ENCODE results near the gene PCNP. TPM values are rescaled to one million over a fixed set of nuclear protein-coding genes. Genes with fewer than 3 reads are reported as not detected.
"Not testable (repeated sequence)": the region's sequence is repeated elsewhere in the genome, so short reads cannot be mapped to it uniquely, and the experiment has no call there.

Gene PCNP
- total and polyA plus RNA-seq, 2 experiments from 2014 or later, result 91.2 to 178 TPM

GRCh38 chr3:101535221-101535620 is 38.8 kb upstream of the PCNP start:
- no peak overlapping the region for H2AFZ ChIP-seq
- H4K20me1 ChIP-seq (ENCODE audit: insufficient read depth), result no peaks in the 10 kb centered on the region
- H3K4me3 ChIP-seq, result no peak overlapping the region
- no peak for DNase-seq
- H3K27me3 ChIP-seq (replicated peaks; ENCODE audit: insufficient read depth), result peaks cover 5% of the 10 kb centered on the region
- no peaks in the 10 kb centered on the region for H3K9me3 ChIP-seq (ENCODE audit: low read depth)
- in situ Hi-C loops (cut with MboI), result no loop called here
- no peak overlapping the region for H3K9ac ChIP-seq
- no peaks in the 10 kb centered on the region for H3K4me1 ChIP-seq (ENCODE audit: insufficient read depth)
- H3K27ac ChIP-seq, result no peak overlapping the region
- no peaks in the 10 kb centered on the region for H3K36me3 ChIP-seq (ENCODE audit: low read depth)
- WGBS, 2 experiments (ENCODE audit: low coverage in 1 of 2, low lambda C conversion rate in 2 of 2, missing lambda C conversion rate in 2 of 2), result 55% methylated on average over 5 of the region's 5 CpGs
- no peaks in the 10 kb centered on the region for H3F3A ChIP-seq (ENCODE audit: insufficient read depth)
- H3K4me2 ChIP-seq (ENCODE audit: unreplicated experiment), result no peak overlapping the region
- no peaks in the 10 kb centered on the region for H3K9me2 ChIP-seq (ENCODE audit: insufficient read depth)
- TF ChIP-seq EZH2phosphoT487 (IDR thresholded peaks at IDR 0.05; ENCODE audit: insufficient read depth, low read depth) (no peak), EZH2 (IDR thresholded peaks at IDR 0.05; ENCODE audit: insufficient read depth, poor library complexity, severe bottlenecking) (no peak)
- H3K79me2 ChIP-seq (ENCODE audit: insufficient read depth), result no peaks in the 10 kb centered on the region

- TF ChIP-seq EZH2phosphoT487 (IDR thresholded peaks at IDR 0.05; ENCODE audit: insufficient read depth, low read depth) (no peak), EZH2 (IDR thresholded peaks at IDR 0.05; ENCODE audit: insufficient read depth, poor library complexity, severe bottlenecking) (no peak)
- Histone ChIP-seq H3F3A (ENCODE audit: insufficient read depth) (no peaks in the 10 kb centered on the region), H3K9ac (no peak overlapping the region), H4K20me1 (ENCODE audit: insufficient read depth) (no peaks in the 10 kb centered on the region), H3K27me3 (replicated peaks; ENCODE audit: insufficient read depth) (peaks cover 5% of the 10 kb centered on the region), H3K4me3 (no peak overlapping the region), H3K9me3 (ENCODE audit: low read depth) (no peaks in the 10 kb centered on the region), H3K27ac (no peak overlapping the region), H2AFZ (no peak overlapping the region), H3K9me2 (ENCODE audit: insufficient read depth) (no peaks in the 10 kb centered on the region), H3K79me2 (ENCODE audit: insufficient read depth) (no peaks in the 10 kb centered on the region), H3K4me2 (ENCODE audit: unreplicated experiment) (no peak overlapping the region), H3K4me1 (ENCODE audit: insufficient read depth) (no peaks in the 10 kb centered on the region), H3K36me3 (ENCODE audit: low read depth) (no peaks in the 10 kb centered on the region)
- no peak for DNase-seq
- in situ Hi-C loops (cut with MboI), result no loop called here
- 42 to 50% methylated on average over 1 of the region's 1 CpG for WGBS, 2 experiments (ENCODE audit: low coverage in 1 of 2, low lambda C conversion rate in 2 of 2, missing lambda C conversion rate in 2 of 2)
These were observed 37.7 kb upstream of the PCNP start for GRCh38 chr3:101536266-101536665.

GRCh38 chr3:101536955-101537354 is 37.0 kb upstream of the PCNP start:
- H3K79me2 ChIP-seq (ENCODE audit: insufficient read depth); H3K9me2 ChIP-seq (ENCODE audit: insufficient read depth); H3K9me3 ChIP-seq (ENCODE audit: low read depth); H3K4me2 ChIP-seq (ENCODE audit: unreplicated experiment); in situ Hi-C loops (cut with MboI); H3K27me3 ChIP-seq (replicated peaks; ENCODE audit: insufficient read depth); H2AFZ ChIP-seq; H3K27ac ChIP-seq; H4K20me1 ChIP-seq (ENCODE audit: insufficient read depth); H3K4me3 ChIP-seq; DNase-seq; H3K9ac ChIP-seq; H3K36me3 ChIP-seq (ENCODE audit: low read depth); H3F3A ChIP-seq (ENCODE audit: insufficient read depth); H3K4me1 ChIP-seq (ENCODE audit: insufficient read depth): not testable (repeated sequence)
- 74 to 79% methylated on average over 1 of the region's 1 CpG for WGBS, 2 experiments (ENCODE audit: low coverage in 1 of 2, low lambda C conversion rate in 2 of 2, missing lambda C conversion rate in 2 of 2)

GRCh38 chr3:101542957-101543356 is 31.0 kb upstream of the PCNP start:
- Histone ChIP-seq H2AFZ (no peak overlapping the region), H3K79me2 (ENCODE audit: insufficient read depth) (no peaks in the 10 kb centered on the region), H3K4me3 (no peak overlapping the region), H3K4me1 (ENCODE audit: insufficient read depth) (no peaks in the 10 kb centered on the region), H3F3A (ENCODE audit: insufficient read depth) (no peaks in the 10 kb centered on the region), H3K36me3 (ENCODE audit: low read depth) (no peaks in the 10 kb centered on the region), H4K20me1 (ENCODE audit: insufficient read depth) (no peaks in the 10 kb centered on the region), H3K27ac (no peak overlapping the region), H3K4me2 (ENCODE audit: unreplicated experiment) (no peak overlapping the region), H3K9ac (no peak overlapping the region), H3K9me2 (ENCODE audit: insufficient read depth) (no peaks in the 10 kb centered on the region), H3K27me3 (replicated peaks; ENCODE audit: insufficient read depth) (no peaks in the 10 kb centered on the region; the same call in 1 of the 2 replicates), H3K9me3 (ENCODE audit: low read depth) (no peaks in the 10 kb centered on the region)
- in situ Hi-C loops (cut with MboI), result no loop called here
- no peak for DNase-seq
- no peak for TF ChIP-seq EZH2phosphoT487 (IDR thresholded peaks at IDR 0.05; ENCODE audit: insufficient read depth, low read depth)
- no peak for TF ChIP-seq EZH2 (IDR thresholded peaks at IDR 0.05; ENCODE audit: insufficient read depth, poor library complexity, severe bottlenecking)

DNA sequence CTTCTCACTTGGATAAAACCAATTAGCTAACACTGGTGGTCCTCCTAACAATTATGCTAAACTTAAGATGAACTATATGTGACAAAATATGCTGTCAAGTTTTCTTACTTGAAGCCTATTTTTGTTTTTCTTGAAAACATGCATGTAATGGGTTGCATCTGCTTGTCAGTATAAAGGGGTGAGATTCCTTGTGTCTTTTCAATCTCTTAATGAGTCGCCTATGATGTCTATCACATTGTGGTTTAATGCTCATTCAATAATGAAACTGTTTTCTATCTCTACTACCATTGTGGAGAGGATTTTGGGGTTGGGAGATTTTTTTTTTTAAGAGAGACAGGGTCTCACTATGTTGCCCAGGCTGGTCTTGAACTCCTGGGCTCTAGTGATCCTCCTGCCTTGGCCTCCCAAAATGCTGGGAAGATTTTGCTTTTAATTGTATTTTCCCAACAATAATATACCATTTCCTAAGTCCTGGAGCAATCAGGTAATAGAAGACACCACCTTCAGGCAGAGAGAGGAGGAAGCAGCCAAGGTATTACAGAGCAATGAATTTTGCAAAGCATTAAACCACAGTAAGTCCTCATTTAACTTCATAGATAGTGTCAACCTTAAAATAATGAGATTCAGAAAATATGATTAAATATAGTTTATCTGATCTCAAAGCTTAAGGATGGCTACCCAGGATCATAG is 29.7 kb upstream of the PCNP start:
- Histone ChIP-seq H3K36me3 (ENCODE audit: low read depth) (no peaks in the 10 kb centered on the region), H3K4me1 (ENCODE audit: insufficient read depth) (no peaks in the 10 kb centered on the region), H3F3A (ENCODE audit: insufficient read depth) (no peaks in the 10 kb centered on the region), H3K4me3 (no peak overlapping the region), H3K27ac (no peak overlapping the region), H2AFZ (no peak overlapping the region), H3K4me2 (ENCODE audit: unreplicated experiment) (no peak overlapping the region), H3K9me2 (ENCODE audit: insufficient read depth) (no peaks in the 10 kb centered on the region), H3K79me2 (ENCODE audit: insufficient read depth) (no peaks in the 10 kb centered on the region), H3K9me3 (ENCODE audit: low read depth) (no peaks in the 10 kb centered on the region), H4K20me1 (ENCODE audit: insufficient read depth) (no peaks in the 10 kb centered on the region), H3K27me3 (replicated peaks; ENCODE audit: insufficient read depth) (no peaks in the 10 kb centered on the region; the same call in 1 of the 2 replicates), H3K9ac (no peak overlapping the region)
- 35 to 48% methylated on average over 1 of the region's 1 CpG for WGBS, 2 experiments (ENCODE audit: low coverage in 1 of 2, low lambda C conversion rate in 2 of 2, missing lambda C conversion rate in 2 of 2)
- no peak for DNase-seq
- TF ChIP-seq EZH2phosphoT487 (IDR thresholded peaks at IDR 0.05; ENCODE audit: insufficient read depth, low read depth), result no peak
- no peak for TF ChIP-seq EZH2 (IDR thresholded peaks at IDR 0.05; ENCODE audit: insufficient read depth, poor library complexity, severe bottlenecking)
- in situ Hi-C loops (cut with MboI), result no loop called here

Measured in GM23248 (cell line).